Measurements from ENCODE around the gene MSH2.
A peak's percentile ranks its signal among the peaks of the same experiment; 100 is the strongest.
"Not testable (repeated sequence)": the region's sequence is repeated elsewhere in the genome, so short reads cannot be mapped to it uniquely, and the experiment has no call there.

MSH2 gene

DNA sequence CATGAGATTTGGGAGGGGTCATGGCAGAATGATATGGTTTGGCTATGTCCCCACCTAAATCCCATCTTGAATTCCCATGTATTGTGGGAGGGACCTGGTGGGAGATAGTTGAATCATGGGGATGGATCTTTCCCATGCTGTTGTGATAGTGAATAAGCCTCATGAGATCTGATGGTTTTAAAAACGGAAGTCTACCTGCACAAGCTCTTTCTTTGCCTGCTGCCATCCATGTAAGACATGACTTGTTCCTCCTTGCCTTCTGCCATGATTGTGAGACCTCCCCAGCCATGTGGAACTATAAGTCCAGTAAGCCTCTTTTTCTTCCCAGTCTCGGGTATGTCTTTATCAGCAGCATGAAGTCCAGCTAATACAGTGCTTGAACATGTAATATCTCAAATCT, 5.0 kb downstream of the MSH2 start:
- not testable (repeated sequence) for DNase-seq

DNA sequence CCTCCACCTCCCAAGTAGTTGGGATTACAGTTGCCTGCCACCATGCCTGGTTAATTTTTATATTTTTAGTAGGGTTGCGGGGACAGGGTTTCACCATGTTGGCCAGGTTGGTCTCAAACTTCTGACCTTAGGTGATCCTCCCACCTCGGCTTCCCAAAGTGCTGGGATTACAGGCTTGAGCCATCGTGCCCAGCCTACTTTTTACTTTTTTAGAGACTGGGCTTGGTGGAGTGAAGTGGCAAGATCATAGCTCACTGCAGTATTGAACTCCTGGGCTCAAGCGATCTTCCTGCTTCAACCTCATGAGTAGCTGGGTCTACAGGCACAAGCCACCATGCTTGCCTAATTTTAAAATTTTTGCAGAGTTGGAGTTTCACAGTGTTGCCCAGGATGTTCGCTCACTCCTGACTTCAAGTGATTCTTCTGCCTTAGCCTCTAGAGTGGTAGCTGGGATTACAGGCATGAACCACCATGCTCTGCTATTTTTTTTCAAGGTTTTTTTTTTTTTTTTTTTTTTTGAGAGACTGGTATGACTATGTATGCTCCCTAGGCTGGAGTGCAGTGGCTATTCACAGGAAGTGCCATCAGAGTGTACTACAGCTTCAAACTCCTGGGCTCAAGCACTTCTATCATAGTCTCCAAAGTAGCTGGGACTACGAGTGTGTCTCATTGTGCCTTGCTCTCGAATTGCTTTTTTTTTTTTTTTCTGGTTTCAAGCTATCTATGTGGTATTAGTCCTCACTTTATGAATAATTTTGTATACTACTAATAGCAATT, 11.9 kb downstream of the MSH2 start:
- no peak for DNase-seq

DNA sequence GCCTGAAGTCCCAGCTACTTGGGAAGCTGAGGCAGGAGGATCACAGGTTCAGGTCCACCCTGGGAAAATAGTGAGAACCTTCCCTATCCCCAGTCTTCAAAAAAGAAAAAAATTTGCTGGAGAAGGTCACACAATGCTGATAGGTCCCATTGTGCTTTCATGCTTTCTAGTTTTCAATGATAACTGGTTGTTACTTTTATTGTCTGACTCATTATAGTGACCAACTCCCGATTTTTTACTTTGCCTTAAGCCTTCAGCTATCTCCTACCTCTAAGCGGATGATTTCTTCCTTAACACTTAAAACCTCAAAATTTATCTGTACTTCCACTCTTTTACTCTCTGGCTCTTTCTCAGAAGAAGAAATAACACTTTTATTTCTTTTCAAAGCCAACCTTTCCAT, 17.3 kb downstream of the MSH2 start:
- no peak for DNase-seq

- DNase-seq, result not testable (repeated sequence)
Observed at GRCh38 chr2:47420683-47421082, 17.7 kb downstream of the MSH2 start.

- DNase-seq, result no peak
Observed at GRCh38 chr2:47422016-47422415, 19.1 kb downstream of the MSH2 start.

- DNase-seq, result no peak
Observed at GRCh38 chr2:47422560-47422959, 19.6 kb downstream of the MSH2 start.

- no peak for DNase-seq
Observed at GRCh38 chr2:47426786-47427185, 23.8 kb downstream of the MSH2 start.

- DNase-seq, result no peak
Observed at GRCh38 chr2:47429795-47430194, 26.8 kb downstream of the MSH2 start.

DNA sequence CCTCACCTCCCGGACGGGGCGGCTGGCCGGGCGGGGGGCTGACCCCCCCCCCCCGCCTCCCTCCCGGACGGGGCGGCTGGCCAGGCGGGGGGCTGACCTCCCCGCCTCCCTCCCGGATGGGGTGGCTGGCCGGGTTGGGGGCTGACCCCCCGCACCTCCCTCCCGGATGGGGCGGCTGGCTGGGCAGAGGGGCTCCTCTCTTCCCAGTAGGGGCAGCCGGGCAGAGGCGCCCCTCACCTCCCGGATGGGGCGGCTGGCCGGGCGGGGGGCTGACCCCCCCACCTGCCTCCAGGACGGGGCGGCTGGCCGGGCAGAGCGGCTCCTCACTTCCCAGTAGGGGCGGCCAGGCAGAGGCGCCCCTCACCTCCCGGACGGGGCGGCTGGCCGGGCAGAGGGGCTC, 30.1 kb downstream of the MSH2 start:
- DNase-seq, result not testable (repeated sequence)

DNA sequence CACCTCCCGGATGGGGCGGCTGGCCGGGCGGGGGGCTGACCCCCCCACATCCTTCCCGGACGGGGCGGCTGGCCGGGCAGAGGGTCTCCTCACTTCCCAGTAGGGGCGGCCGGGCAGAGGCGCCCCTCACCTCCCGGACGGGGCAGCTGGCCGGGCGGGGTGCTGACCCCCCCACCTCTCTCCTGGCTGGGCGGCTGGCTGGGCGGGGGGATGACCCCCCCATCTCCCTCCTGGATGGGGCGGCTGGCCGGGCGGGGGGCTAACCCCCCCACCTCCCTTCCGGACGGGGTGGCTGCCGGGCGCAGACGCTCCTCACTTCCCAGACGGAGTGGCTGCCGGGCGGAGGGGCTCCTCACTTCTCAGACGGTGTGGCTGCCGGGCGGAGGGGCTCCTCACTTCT, 30.5 kb downstream of the MSH2 start:
- DNase-seq, result not testable (repeated sequence)

DNA sequence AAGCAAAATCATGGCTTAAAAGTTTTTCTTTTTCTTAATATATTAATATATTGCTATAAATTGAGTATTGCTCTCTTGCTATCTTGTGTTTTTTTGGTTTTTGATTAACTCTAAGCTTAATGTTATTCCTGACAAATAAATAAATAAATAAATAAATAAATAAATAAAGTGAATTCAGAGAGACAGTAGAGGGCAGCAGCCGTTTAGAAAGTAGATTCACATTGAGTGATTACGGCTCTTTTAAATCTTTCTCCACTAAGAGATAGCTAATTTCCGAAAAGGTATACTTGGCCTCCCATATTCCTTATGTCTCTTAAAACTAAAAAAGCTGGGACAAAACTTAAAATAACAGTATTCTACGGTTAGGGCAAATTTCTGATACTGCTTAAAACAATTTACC, 34.3 kb downstream of the MSH2 start:
- peak in 1 of 14 donors; percentile 31 for DNase-seq

DNA sequence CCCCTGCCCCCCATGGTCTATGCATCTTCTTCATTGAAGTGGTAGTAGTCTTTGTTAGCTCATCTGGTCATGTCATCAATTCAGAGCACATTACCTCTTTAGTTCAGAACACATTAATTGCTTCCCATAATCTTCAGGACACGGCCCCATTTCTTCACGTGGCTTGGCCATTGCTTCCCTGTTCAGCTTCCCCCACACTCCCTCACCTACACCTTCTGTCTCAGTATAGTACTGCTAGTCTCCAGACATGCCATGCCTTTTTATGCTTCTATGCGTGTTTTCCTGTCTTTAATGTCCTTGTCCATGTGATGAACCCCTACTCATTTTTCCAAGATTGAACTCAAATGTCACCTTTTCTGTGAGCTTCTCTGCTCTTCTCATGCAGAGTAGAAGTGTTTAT, 35.1 kb downstream of the MSH2 start:
- DNase-seq, result no peak

DNA sequence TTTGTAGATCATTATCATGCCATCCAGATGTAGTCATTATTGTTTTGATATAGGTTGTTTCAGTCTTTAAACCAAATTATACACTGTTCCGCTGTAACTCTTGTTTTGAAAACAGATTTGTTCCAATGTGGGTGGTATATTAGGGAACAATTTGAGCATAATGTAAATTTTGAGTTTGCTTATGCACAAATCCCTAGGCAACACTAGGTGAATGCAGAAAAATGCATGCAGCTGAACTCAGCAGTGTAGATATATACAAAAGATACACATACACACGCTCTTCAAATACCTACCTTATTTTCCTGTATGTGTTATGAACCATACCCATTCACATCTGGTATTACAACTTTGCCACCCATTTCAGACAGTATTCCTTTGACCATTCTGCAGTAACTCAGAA, 35.8 kb downstream of the MSH2 start:
- DNase-seq, result no peak

GRCh38 chr2:47451790-47452189, 48.8 kb downstream of the MSH2 start:
- DNase-seq, result no peak

DNA sequence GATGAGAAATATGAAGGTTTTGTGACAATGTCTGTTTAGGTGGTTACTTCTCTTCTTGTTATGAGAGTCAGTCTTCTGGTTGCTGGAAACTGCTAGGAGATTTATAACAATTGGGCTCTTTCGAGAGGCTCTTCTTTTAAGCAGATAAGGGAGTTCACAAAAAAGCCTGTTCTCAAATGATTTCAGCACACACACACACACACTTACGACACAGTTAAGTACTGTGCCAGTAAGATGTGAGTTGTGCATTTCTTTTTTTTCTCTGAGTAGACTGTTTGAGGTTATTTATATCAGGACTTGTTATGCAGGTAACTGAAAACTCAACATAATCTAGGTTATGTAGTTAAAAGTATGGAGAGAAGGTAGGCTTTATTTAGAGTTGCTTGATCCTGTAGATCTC, 49.8 kb downstream of the MSH2 start:
- DNase-seq, result peak in 1 of 14 donors; percentile 2

GRCh38 chr2:47454818-47455217, 51.9 kb downstream of the MSH2 start:
- DNase-seq, result not testable (repeated sequence)

DNA sequence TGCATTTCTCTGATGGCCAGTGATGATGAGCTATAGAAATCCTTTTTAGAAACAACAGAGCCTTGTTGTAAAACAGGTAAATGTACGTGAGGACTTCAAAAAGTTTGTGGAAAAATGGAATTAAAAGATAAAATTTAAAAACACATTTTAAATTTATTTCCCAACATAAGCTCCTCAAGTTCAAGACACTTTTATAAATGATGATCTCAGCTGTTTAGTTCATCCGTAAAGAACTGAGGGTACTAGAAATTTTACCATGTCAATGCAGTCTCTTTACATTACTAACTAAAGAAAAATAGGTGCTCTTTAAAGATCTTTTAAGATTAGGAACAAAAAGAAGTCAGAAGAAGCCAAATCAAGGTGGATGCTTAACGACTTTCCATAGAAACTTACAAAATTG, 52.5 kb downstream of the MSH2 start:
- no peak for DNase-seq

DNA sequence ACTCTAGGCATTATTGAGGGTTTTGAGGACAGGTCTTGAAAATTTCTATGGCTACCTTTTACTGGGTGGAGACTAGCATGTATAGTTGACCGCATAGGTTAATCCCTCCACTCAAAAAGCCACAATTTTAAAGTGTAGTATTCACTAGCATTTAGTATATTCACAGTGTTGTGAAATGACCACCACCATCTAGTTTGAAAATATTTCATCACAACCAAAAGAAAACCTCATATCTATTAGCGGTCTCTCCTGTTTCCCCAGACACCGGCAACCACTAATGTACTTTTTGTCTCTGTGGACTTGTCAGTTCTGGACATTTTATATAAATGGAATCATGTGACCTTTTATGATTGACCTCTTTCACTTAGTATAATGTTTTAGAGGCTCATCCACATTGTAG, 53.9 kb downstream of the MSH2 start:
- no peak for DNase-seq

GRCh38 chr2:47457268-47457667, 54.3 kb downstream of the MSH2 start:
- DNase-seq, result no peak

DNA sequence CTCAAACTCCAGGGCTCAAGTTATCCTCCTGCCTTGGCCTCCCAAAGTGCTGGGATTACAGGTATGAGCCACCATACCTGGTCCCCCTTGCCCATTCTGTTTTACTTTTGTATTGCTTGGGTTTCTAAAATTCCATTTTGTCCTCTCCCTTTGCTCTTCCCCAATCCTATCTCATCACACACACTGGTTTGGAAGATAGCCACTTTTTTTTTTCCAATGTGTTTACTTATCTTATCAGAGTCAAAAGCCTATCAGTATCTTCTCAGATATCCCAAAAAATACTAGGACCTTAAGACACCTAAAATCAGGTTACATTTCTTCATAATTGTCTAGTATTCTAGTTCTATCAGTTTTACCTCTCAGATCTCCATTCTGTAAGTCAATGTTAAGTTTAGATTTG, 56.1 kb downstream of the MSH2 start:
- no peak for DNase-seq

DNA sequence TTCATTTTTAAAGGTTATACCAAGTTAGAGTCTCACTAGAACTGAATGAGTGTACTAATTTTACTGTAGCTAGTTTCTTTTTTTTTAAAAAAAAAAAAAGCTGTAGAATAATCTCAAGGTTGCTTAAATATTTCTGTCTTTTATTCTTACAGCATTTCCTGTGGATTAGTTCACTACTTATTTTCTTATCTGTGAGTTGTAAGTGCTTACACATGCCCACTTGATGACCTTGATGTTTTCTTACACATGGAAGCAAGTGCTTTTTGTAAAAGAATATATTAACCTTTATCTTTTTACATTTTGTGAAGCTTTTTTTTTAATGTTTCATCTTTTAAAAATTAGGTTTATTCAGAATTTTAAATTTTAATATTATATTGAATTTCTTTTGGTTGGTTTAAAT, 57.8 kb downstream of the MSH2 start:
- DNase-seq, result no peak

DNA sequence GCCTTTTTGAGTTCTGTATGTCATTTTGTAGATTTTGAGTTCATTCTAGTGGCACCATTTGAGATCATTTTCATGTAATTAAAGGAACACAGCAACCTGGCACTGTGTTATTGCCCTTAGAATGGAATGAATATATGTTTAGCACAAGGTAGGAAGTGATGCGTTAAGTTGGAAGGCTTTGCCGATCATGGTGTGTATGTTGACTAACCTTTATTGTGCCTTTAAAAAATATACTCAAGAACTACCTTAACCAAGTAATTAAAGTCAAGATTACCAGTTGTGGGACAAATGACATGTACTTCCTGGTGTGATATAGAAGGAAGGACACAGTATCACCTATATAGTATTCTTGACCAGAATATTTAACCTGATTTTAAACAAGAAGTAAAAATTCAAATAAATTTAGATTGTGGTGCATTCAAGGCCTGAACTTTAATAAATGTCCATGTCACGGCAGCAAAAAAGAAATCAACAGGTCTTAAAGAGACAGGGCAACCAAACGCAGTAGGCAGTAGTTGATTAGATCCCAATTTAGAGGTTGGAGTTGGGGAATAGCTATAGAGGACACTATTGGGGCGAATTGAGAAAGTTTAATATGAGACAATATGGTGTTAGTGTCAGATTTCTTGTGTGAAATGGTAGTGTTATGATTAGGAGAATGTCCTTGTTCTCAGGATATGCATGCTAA, 68.6 kb downstream of the MSH2 start:
- no peak for DNase-seq

- DNase-seq, result no peak
Observed at GRCh38 chr2:47479863-47480262, 76.9 kb downstream of the MSH2 start.

- DNase-seq, result no peak
Observed at GRCh38 chr2:47483191-47483590, 80.2 kb downstream of the MSH2 start.
